Spleen (tissue), 11 donors: Measurements from ENCODE around the gene CHID1. TPM values are rescaled to one million over a fixed set of nuclear protein-coding genes. Genes with fewer than 3 reads are reported as not detected.
A peak's percentile ranks its signal among the peaks of the same experiment; 100 is the strongest.

Experiments
- DNase-seq: peaks from one replicate; pipeline ENCODE4 v3.0.0-alpha.2; 2020
- H3K27ac ChIP-seq, 8 donors: fragments of 200-600 bp; sonication (generic) in 7 of 8; 1 replicate in 4 of 8; 2 replicates in 4 of 8; pipeline versions ENCODE4 v1.5.0 to v1.8.0; 2016 to 2021; ENCODE audit warnings: inconsistent platforms in 4 of 8, mild to moderate bottlenecking in 4 of 8, moderate library complexity in 1 of 8
- H3K27me3 ChIP-seq, 7 donors: fragments of 200-600 bp; sonication (generic) in 6 of 7; replicated peaks in 1 of 7; 1 replicate in 4 of 7; 2 replicates in 3 of 7; pipeline versions ENCODE4 v1.5.0 to v1.8.0; 2016 to 2021; ENCODE audit warnings: inconsistent platforms in 3 of 7, mild to moderate bottlenecking in 1 of 7
- H3K36me3 ChIP-seq, 6 donors: fragments of 200-600 bp; sonication (generic) in 5 of 6; 1 replicate in 4 of 6; 2 replicates in 2 of 6; pipeline versions ENCODE4 v1.5.0 to v1.8.0; 2016 to 2021; ENCODE audit warnings: inconsistent platforms in 2 of 6
- H3K4me1 ChIP-seq, 6 donors: fragments of 200-600 bp; sonication (generic) in 5 of 6; 1 replicate in 3 of 6; 2 replicates in 3 of 6; pipeline versions ENCODE4 v1.5.0 to v1.8.0; 2016 to 2021; ENCODE audit warnings: inconsistent platforms in 3 of 6
- H3K4me3 ChIP-seq, 8 donors: fragments of 200-600 bp; sonication (generic) in 7 of 8; 1 replicate in 4 of 8; 2 replicates in 4 of 8; pipeline versions ENCODE4 v1.5.0 to v1.8.0; 2016 to 2021; ENCODE audit warnings: inconsistent platforms in 4 of 8, mild to moderate bottlenecking in 4 of 8, moderate library complexity in 2 of 8
- H3K9me3 ChIP-seq, 8 donors: fragments of 200-600 bp; sonication (generic) in 7 of 8; 1 replicate in 4 of 8; 2 replicates in 4 of 8; pipeline versions ENCODE4 v1.5.0 to v1.8.0; 2016 to 2021; ENCODE audit warnings: inconsistent platforms in 4 of 8
- CTCF ChIP-seq, 11 experiments: fragments of 200-600 bp in 7 of 11; fragments of 450-650 bp in 4 of 11; sonication (generic) in 4 of 11; IDR thresholded peaks in 8 of 11; conservative IDR thresholded peaks in 3 of 11; 1 replicate in 7 of 11; 2 replicates in 4 of 11; pipeline versions ENCODE4 v1.4.0 to v1.8.0; 2016 to 2021; ENCODE audit warnings: antibody characterized with exemption in 11 of 11, inconsistent platforms in 4 of 11, mild to moderate bottlenecking in 1 of 11
- POLR2A ChIP-seq, 3 donors: fragments of 450-650 bp; IDR thresholded peaks; one replicate each; pipeline ENCODE4 v1.5.1; 2017; ENCODE audit warnings: antibody characterized with exemption in 3 of 3, mild to moderate bottlenecking in 1 of 3
- POLR2AphosphoS5 ChIP-seq, 3 donors: sonication (generic); formaldehyde crosslinking; IDR thresholded peaks; one replicate each; pipeline ENCODE4 v1.5.1; 2017; ENCODE audit warnings: antibody characterized with exemption in 3 of 3
- WGBS, 5 donors: extraction: QIAGEN DNeasy Blood & Tissue Kit in 3 of 5; methylation state at CpG; one replicate each; pipeline versions ENCODE4 v1.1.5 to v1.1.7; 2013 to 2018; 5-methylcytosine and 5-hydroxymethylcytosine counted together
- intact Hi-C: fragments of 100-400 bp; cut with DNase I; formaldehyde crosslinking; loops from one replicate; pipeline ENCODE4 v1.15.0; 2023; ENCODE audit warnings: low total_unique reads
- polyA plus RNA-seq, 3 donors: library from polyadenylated mRNA; stranded (reverse); fragments of 200-250 nt; gene quantifications; one replicate each; pipeline ENCODE4 v1.2.1, GENCODE V29; 2013
- total RNA-seq, 7 donors: library from RNA; depleted of rRNA in 3 of 7; stranded (reverse); fragments of >200 nt in 3 of 7; fragmentation: NEBNext Ultra II Directional in 4 of 7; extraction: Animal tissue kit (Norgen Biotek cat#: 25700) in 4 of 7; gene quantifications; one replicate each; pipeline versions ENCODE4 v1.1.0 to v1.2.1, GENCODE V29; 2016 to 2021
- donor health status: healthy with polysubstance abuse.
- donor health status: DM: no; HTN: no; CAD: no; lungs with moderate emphysema.
- donor health status: DM: no; HTN: no; CAD: no.
- donor health status: Bipolar disorder and iron deficiency.
- donor health status: healthy.
- donor health status: DM: no; HTN: no; CAD: no.
- donor health status: DM: yes; HTN: yes; CAD: no.

The CHID1 gene
- total and polyA plus RNA-seq, 10 donors, result 37.2 to 218 (median 117) TPM

- Histone ChIP-seq H3K27me3 (peaks cover 0 to 27% (median 0%) of the 10 kb centered on the region in 7 donors), H3K4me1 (peaks cover 26 to 94% (median 59%) of the 10 kb centered on the region in 6 donors), H3K9me3 (no peaks in the 10 kb centered on the region), H3K4me3 (no peak overlapping the region), H3K36me3 (peaks cover 0 to 54% (median 38%) of the 10 kb centered on the region in 6 donors), H3K27ac (peak overlapping the region in 1 of 8 donors; percentile 10)
- DNase-seq, result no peak
- TF ChIP-seq POLR2AphosphoS5 (IDR thresholded peaks at IDR 0.05), result peak in 1 of 3 donors; percentile 15
- no peak for TF ChIP-seq POLR2A (IDR thresholded peaks at IDR 0.05)
- no peak for TF ChIP-seq CTCF (IDR thresholded peaks at IDR 0.05 in 8 of 11, conservative IDR thresholded peaks at IDR 0.05 in 3 of 11)
- WGBS, 5 donors, result 91 to 96% (median 94%) methylated on average over 4 to 5 of the region's 5 CpGs
- intact Hi-C loops, result no loop called here
Measured at GRCh38 chr11:839280-839623, 71.4 kb downstream of the CHID1 start.

DNA sequence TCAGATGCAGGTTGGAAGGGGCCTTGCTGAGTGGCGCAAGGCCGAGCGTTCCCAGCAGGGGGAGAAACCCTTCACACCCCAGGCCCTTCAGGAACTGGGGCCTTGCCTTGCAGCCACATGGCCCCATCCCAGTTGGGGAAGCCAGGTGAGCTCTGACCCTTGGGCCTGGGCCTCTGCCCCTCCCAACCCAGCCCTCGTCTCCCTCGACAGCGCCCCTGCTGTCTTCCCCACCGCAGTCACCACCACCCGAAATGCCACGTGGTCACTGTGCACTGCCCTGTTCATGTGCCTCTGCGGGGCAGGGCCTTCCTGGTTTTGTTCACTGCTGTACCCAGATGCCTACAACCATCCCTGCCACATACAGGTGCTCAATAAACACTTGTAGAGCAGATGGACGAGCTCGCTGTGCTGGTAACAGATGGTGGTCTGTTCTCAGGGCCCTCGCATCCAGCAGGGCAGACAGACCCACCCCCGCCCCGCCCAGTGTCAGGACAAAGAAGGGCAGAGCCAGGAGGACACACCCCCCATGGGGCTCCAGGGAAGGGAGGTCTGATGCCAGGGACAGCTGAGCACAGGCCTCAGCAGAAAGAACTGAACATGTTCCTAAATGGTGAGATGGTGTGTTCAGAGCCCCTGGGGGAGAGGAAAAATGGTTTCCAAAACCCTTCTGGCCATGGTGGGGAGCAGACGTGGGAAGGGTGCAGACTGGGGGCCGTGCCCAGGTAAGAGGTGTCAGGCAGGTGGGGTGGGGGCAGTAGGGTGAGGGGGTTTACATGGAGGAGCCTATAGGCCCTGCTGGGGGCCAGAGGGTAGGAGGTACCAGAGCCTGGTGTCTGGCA, 72.0 kb downstream of the CHID1 start:
- H3K4me3 ChIP-seq, result no peak overlapping the region
- 59 to 80% (median 69%) methylated on average over 11 to 17 of the region's 17 CpGs for WGBS, 5 donors
- H3K4me1 ChIP-seq, result peaks cover 26 to 94% (median 59%) of the 10 kb centered on the region in 6 donors
- H3K36me3 ChIP-seq, result peaks cover 0 to 54% (median 38%) of the 10 kb centered on the region in 6 donors
- DNase-seq, result no peak
- H3K27me3 ChIP-seq, result peaks cover 0 to 27% (median 0%) of the 10 kb centered on the region in 7 donors
- TF ChIP-seq POLR2A (IDR thresholded peaks at IDR 0.05), result no peak
- TF ChIP-seq POLR2AphosphoS5 (IDR thresholded peaks at IDR 0.05), result peak in 2 of 3 donors; percentile 5 to 17
- peak overlapping the region in 1 of 8 donors; percentile 8 for H3K27ac ChIP-seq
- intact Hi-C loops, result no loop called here
- H3K9me3 ChIP-seq, result no peaks in the 10 kb centered on the region

DNA sequence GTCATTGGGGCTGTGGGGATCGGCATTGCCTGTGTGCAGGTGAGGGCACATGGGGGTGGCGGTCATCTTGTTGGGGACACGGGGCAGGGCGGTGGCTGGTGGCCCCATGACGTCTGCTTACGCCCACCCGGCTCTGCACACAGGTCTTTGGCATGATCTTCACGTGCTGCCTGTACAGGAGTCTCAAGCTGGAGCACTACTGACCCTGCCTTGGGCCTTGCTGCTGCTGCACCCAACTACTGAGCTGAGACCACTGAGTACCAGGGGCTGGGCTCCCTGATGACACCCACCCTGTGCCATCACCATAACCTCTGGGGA, 72.7 kb downstream of the CHID1 start:
- TF ChIP-seq CTCF (IDR thresholded peaks at IDR 0.05 in 8 of 11, conservative IDR thresholded peaks at IDR 0.05 in 3 of 11) (no peak), POLR2A (IDR thresholded peaks at IDR 0.05) (no peak), POLR2AphosphoS5 (IDR thresholded peaks at IDR 0.05) (no peak)
- Histone ChIP-seq H3K27ac (peak overlapping the region in 2 of 8 donors; percentile 8 to 16), H3K36me3 (peaks cover 0 to 54% (median 38%) of the 10 kb centered on the region in 6 donors), H3K4me1 (peaks cover 25 to 94% (median 59%) of the 10 kb centered on the region in 6 donors), H3K9me3 (no peaks in the 10 kb centered on the region), H3K4me3 (no peak overlapping the region), H3K27me3 (peaks cover 0 to 27% (median 0%) of the 10 kb centered on the region in 7 donors)
- no peak for DNase-seq
- intact Hi-C loops, result no loop called here
- 78 to 83% (median 81%) methylated on average over 1 to 8 of the region's 8 CpGs; no CpG with 5 or more reads in 1 of the 5 donors for WGBS, 5 donors

DNA sequence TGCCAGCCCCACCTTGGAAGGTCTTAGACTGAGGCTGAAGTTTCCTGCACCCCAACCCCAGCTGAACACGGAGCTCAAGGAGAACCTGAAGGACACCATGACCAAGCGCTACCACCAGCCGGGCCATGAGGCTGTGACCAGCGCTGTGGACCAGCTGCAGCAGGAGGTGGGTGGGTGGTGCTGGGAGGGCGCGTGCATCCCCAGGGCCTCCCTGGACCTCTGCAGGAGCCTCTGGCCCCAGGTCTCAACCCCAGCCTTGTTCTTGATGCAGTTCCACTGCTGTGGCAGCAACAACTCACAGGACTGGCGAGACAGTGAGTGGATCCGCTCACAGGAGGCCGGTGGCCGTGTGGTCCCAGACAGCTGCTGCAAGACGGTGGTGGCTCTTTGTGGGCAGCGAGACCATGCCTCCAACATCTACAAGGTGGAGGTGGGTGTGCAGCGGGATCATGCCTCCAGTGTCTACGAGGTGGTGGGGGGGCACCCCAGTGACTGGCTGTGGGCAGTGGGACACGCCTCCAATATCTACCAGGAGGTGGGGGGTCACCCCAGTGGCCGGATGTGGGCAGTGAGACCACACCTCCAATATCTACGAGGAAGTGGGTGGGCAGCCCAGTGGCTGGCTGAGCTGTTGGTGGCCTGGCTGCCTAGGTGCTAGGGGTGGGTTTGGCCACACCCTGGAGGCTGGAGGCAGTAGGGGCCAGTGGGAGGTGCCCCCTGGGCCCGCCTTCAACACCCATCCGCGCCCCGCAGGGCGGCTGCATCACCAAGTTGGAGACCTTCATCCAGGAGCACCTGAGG, 73.2 kb downstream of the CHID1 start:
- Histone ChIP-seq H3K4me3 (no peak overlapping the region), H3K27ac (peak overlapping the region in 1 of 8 donors; percentile 16), H3K4me1 (peaks cover 26 to 94% (median 61%) of the 10 kb centered on the region in 6 donors), H3K36me3 (peaks cover 0 to 54% (median 38%) of the 10 kb centered on the region in 6 donors), H3K27me3 (peaks cover 0 to 31% (median 0%) of the 10 kb centered on the region in 7 donors), H3K9me3 (no peaks in the 10 kb centered on the region)
- TF ChIP-seq POLR2A (IDR thresholded peaks at IDR 0.05) (no peak), POLR2AphosphoS5 (IDR thresholded peaks at IDR 0.05) (peak in 2 of 3 donors; percentile 37 to 58)
- 78 to 85% (median 82%) methylated on average over 9 to 22 of the region's 22 CpGs for WGBS, 5 donors
- intact Hi-C loops, result no loop called here
- no peak for DNase-seq
